Ascending aorta (tissue), 2 donors: Measurements from ENCODE around the gene SORCS1. TPM values are rescaled to one million over a fixed set of nuclear protein-coding genes. Genes with fewer than 3 reads are reported as not detected.

Source experiments
- DNase-seq, 2 donors: peaks; one replicate each; pipeline ENCODE4 v3.0.0-alpha.2; 2019; ENCODE audit warnings: low spot score in 2 of 2
- H3K27ac ChIP-seq, 2 donors: fragments of 200-600 bp; sonication (generic); one replicate each; pipeline ENCODE4 v1.5.1; 2016 to 2017; ENCODE audit warnings: mild to moderate bottlenecking in 1 of 2
- H3K27me3 ChIP-seq: fragments of 200-600 bp; sonication (generic); one replicate; pipeline ENCODE4 v1.5.1; 2017
- H3K36me3 ChIP-seq, 2 donors: fragments of 200-600 bp; sonication (generic); one replicate each; pipeline ENCODE4 v1.5.1; 2016
- H3K4me1 ChIP-seq, 2 donors: fragments of 200-600 bp; sonication (generic); one replicate each; pipeline ENCODE4 v1.5.1; 2016 to 2017; ENCODE audit warnings: mild to moderate bottlenecking in 1 of 2
- H3K4me3 ChIP-seq, 2 donors: fragments of 200-600 bp; sonication (generic); one replicate each; pipeline ENCODE4 v1.5.1; 2016 to 2017; ENCODE audit warnings: mild to moderate bottlenecking in 1 of 2
- H3K9me3 ChIP-seq, 2 donors: fragments of 200-600 bp; sonication (generic); one replicate each; pipeline ENCODE4 v1.5.1; 2016
- intact Hi-C: fragments of 100-400 bp; cut with DNase I; formaldehyde crosslinking; loops from one replicate; pipeline ENCODE4 v1.15.1; 2023
- total RNA-seq: library from RNA; depleted of rRNA; stranded (reverse); fragments of >200 nt; gene quantifications from one replicate; pipeline ENCODE4 v1.1.0, GENCODE V29; 2016
- TF ChIP-seq, protein P1 (sequence below), 3 experiments: fragments of 200-600 bp in 2 of 3; fragments of 450-650 bp in 1 of 3; sonication (generic) in 2 of 3; IDR thresholded peaks; one replicate each; pipeline ENCODE4 v1.5.1; 2016 to 2019; ENCODE audit warnings: antibody characterized with exemption in 3 of 3, mild to moderate bottlenecking in 1 of 3, moderate library complexity in 1 of 3

SORCS1 gene
- total RNA-seq, 1 donor from 2014 or later = not detected

DNA sequence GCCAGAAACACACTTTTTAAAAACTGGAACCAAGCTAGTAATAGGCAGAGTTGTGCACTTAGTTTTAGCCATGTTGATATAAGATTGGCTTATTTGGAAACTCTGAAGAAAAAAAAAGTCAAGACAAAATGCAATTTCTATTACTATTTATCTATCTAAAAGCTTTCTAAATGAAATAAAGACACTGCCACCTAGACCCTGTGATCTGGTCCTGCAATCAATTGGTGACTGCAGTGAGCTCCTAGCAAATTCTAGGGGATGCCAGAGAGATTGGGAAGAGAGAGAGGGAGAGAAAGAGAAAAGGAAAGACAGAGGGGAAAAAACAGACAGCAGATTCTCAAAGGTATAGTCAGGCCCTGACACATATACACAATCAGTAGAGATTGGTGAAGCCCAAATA is 25.3 kb downstream of the SORCS1 start:
- Histone ChIP-seq H3K4me1 (no peaks in the 10 kb centered on the region), H3K27me3 (no peaks in the 10 kb centered on the region), H3K9me3 (no peaks in the 10 kb centered on the region), H3K36me3 (no peaks in the 10 kb centered on the region), H3K4me3 (no peak overlapping the region), H3K27ac (no peak overlapping the region)
- intact Hi-C loops = no loop called here
- no peak for DNase-seq
- TF ChIP-seq, protein P1, sequence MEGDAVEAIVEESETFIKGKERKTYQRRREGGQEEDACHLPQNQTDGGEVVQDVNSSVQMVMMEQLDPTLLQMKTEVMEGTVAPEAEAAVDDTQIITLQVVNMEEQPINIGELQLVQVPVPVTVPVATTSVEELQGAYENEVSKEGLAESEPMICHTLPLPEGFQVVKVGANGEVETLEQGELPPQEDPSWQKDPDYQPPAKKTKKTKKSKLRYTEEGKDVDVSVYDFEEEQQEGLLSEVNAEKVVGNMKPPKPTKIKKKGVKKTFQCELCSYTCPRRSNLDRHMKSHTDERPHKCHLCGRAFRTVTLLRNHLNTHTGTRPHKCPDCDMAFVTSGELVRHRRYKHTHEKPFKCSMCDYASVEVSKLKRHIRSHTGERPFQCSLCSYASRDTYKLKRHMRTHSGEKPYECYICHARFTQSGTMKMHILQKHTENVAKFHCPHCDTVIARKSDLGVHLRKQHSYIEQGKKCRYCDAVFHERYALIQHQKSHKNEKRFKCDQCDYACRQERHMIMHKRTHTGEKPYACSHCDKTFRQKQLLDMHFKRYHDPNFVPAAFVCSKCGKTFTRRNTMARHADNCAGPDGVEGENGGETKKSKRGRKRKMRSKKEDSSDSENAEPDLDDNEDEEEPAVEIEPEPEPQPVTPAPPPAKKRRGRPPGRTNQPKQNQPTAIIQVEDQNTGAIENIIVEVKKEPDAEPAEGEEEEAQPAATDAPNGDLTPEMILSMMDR (IDR thresholded peaks at IDR 0.05) = no peak

DNA sequence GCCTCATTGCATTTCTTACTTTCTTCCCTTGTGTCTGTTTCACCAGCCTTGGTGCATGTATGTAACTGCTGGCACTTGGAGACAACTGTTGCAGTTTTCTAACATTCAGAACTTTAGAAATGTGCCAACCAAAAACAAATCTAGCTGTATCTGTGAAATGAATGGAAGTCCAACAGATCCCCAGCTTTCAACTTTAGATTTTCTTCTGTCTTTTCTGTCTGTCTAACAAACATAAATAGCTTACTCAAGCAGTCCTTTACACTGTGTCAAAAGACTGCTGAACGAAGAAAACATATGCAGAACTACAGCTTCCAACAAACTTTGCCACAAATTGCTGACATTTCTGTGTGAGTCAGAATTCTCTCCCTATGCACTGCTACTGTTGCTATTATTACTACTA is 30.9 kb downstream of the SORCS1 start:
- TF ChIP-seq, protein P1 (IDR thresholded peaks at IDR 0.05) = no peak
- intact Hi-C loops = no loop called here
- H3K36me3 ChIP-seq = no peaks in the 10 kb centered on the region
- H3K9me3 ChIP-seq = no peaks in the 10 kb centered on the region
- DNase-seq = no peak
- no peaks in the 10 kb centered on the region for H3K4me1 ChIP-seq
- H3K27me3 ChIP-seq = no peaks in the 10 kb centered on the region
- no peak overlapping the region for H3K27ac ChIP-seq
- no peak overlapping the region for H3K4me3 ChIP-seq

DNA sequence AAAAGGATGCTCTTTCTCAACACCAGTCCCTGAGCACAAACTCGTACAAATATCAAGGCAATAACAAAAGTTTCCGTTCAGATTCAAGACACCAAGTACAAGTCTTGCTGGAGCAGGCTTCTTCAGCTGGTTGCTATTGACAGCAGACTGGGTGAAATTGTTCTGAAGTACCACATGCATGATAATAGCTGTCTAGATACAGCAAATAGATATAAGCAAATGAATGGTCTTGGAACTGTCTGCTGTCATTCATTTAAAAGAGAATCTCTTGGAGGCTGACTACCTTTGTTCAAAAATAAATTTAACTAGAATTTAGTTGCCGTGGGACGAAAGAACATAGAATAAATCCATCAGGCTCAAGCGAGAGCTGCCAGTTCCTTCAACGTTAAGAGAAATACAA is 35.5 kb downstream of the SORCS1 start:
- TF ChIP-seq, protein P1 (IDR thresholded peaks at IDR 0.05) = no peak
- no peak for DNase-seq
- H3K4me3 ChIP-seq = no peak overlapping the region
- no peaks in the 10 kb centered on the region for H3K4me1 ChIP-seq
- no peak overlapping the region for H3K27ac ChIP-seq
- no peaks in the 10 kb centered on the region for H3K36me3 ChIP-seq
- H3K27me3 ChIP-seq = no peaks in the 10 kb centered on the region
- no peaks in the 10 kb centered on the region for H3K9me3 ChIP-seq
- intact Hi-C loops = no loop called here

DNA sequence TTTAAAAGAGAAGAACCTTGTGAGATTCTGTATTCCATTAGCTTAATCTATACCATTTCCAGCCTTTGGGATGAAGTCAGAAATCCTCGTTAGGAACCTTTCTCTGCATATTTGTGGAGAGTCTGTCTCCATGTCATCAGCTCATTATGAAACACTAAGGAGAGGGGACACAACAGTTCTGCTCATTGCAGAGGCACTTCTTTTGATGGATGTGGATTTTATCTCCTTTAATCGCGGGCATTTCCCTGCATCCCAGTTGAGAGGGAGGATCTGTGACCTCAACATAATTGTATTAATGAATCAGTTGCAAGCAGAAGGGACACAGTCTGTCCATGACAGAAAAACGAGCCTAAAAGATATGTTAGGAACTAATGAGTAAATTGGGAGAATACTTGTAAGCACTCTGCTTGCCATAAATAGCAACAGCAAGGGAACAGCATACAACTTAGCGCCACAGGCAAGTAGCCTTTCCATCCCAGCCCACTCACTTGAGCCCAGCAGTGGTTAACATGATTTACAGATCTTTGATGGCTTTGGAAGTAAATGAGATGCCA is 37.9 kb downstream of the SORCS1 start:
- Histone ChIP-seq H3K27me3 (no peaks in the 10 kb centered on the region), H3K27ac (no peak overlapping the region)

DNA sequence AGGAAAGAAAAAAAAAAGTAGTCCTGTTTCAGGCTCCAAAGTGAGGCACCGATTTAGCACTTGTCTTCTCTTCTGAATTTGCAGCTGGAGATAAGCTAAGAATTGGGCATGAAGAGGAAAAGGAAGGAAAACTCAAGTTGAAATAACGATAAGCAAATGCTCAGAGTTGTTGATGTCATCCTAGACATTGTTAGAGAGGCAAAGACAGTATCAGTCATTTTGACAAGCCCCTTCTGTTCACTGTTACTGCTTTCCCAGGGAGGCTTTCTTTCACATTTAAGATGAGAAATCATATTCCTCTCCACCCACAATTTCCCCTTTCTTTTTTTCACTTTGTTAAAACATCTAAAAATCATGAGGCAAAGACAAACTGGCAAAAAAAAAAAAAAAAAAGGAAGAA is 41.8 kb downstream of the SORCS1 start:
- Histone ChIP-seq H3K27me3 (no peaks in the 10 kb centered on the region), H3K9me3 (no peaks in the 10 kb centered on the region), H3K4me3 (no peak overlapping the region), H3K27ac (no peak overlapping the region), H3K4me1 (no peaks in the 10 kb centered on the region), H3K36me3 (no peaks in the 10 kb centered on the region)
- TF ChIP-seq, protein P1 (IDR thresholded peaks at IDR 0.05) = no peak
- DNase-seq = no peak
- intact Hi-C loops = no loop called here

More for the DNA sequence above, 37.9 kb downstream of the SORCS1 start:
- Histone ChIP-seq H3K36me3 (no peaks in the 10 kb centered on the region), H3K4me3 (no peak overlapping the region), H3K4me1 (no peaks in the 10 kb centered on the region), H3K9me3 (no peaks in the 10 kb centered on the region)
- intact Hi-C loops = no loop called here
- DNase-seq = no peak
- TF ChIP-seq, protein P1 (IDR thresholded peaks at IDR 0.05) = no peak

DNA sequence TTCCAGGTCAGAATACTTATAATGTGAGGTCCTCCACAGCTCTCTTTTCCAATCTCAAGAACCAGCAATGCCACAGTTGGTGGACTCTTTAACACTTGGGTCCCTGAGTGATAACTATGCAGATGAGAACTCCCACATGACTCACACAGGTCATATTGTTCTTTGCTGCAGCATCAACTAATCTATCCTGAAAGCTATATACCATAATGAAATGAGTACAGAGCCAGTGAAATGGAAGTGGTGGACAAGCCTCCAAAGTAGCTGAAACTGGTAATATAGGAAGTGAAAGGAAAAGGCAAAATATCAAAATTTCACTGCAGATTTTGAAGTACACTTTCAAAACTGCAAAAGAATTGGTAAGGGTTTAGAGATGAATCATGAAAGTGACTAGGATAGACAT is 45.6 kb downstream of the SORCS1 start:
- Histone ChIP-seq H3K4me1 (no peaks in the 10 kb centered on the region), H3K27ac (no peak overlapping the region), H3K9me3 (no peaks in the 10 kb centered on the region), H3K4me3 (no peak overlapping the region), H3K36me3 (no peaks in the 10 kb centered on the region), H3K27me3 (no peaks in the 10 kb centered on the region)
- intact Hi-C loops = no loop called here
- TF ChIP-seq, protein P1 (IDR thresholded peaks at IDR 0.05) = no peak
- no peak for DNase-seq
